T47D (cell line): ENCODE measurements around the gene ATP9A.
A peak's percentile ranks its signal among the peaks of the same experiment; 100 is the strongest.

ENCODE experiments used
- DNase-seq, 2 experiments: peaks; one replicate each; pipeline versions ENCODE4 v3.0.0 to v3.0.0-alpha.2; 2011 to 2012; ENCODE audit warnings: low read depth in 1 of 2, low spot score in 1 of 2
- JUND ChIP-seq: IDR thresholded peaks from 2 replicates; pipeline ENCODE4 v1.6.1; 2012; ENCODE audit warnings: low read depth
- in situ Hi-C: cut with HindIII; loops from 2 replicates; pipeline ENCODE4 v1.10.0; 2016; ENCODE audit warnings: low sequenced_read_pairs, low pct_unique_long_range_greater_than_20kb

ATP9A gene

GRCh38 chr20:51720854-51721253, 47.3 kb downstream of the ATP9A start:
- DNase-seq, result no peak
- in situ Hi-C loops, result no loop called here
- TF ChIP-seq JUND, result no peak

DNA sequence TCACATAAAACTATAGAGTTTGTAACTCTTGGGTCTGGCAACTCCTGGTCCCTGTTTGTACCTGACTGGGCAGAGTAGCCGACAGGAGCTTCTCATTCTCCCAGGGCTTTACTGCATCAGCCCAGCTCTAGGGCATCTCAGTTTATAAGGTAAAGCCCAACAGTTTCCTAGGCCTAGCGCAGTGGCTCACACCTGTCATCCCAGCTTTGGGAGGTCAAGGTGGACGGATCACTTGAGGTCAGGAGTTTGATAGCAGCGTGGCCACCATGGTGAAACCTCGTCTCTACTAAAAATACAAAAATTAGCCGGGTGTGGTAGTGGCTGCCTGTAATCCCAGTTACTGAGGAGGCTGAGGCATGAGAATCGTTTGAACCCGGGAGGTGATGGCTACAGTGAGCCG, 47.8 kb downstream of the ATP9A start:
- no peak for DNase-seq
- in situ Hi-C loops, result no loop called here
- no peak for TF ChIP-seq JUND

DNA sequence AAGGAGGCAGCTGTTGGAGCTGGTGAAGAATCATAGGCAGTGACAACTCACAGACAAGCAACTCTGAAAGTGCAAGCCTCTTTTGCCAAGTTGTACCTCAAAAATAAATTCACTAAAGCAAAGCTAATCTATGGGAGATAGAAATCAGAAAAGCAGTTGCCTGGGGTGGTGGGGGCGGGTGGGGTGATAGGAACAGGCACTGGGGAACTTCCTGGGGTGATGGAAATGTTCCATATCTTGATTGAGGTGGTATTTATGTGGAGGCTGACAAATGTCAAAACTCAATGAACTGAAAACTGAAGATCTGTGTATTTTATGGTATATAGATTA, 52.4 kb downstream of the ATP9A start:
- in situ Hi-C loops, result no loop called here
- TF ChIP-seq JUND, result 0 out of 2 replicates have a peak, but pooled peaks have one; percentile 32
- DNase-seq, result peak in 1 of 2 experiments; percentile 27

DNA sequence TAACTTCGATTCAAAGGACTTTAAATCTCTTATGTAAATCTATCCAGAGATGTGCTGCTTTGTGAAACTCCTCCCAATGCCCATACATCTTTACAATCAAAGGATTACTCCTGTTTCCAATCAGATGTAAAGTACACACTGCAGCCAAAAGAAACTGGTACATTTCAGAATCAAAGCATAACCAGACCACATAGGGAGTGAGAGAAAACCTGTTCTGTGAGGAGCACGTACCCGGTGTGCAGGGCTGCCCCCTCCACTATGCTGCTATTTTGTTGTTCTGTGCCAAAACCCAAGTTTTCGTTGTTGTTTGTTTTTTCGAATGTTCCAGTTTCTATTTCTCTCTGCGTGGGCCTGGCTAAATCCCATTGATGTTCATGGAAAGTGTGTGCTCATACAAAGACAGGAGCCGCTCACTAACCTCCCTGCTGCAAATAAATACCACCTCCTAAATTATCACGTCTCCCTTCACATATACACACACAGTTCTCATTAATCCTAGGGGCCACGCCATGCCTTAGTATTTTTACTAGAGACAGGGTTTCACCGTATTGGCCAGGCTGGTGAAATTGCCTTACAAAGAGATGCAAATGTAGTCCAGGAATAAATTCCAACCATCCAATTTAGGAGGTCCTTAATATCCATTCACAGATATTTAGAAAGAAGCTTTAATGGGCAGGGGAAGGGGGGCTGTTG, 52.9 kb downstream of the ATP9A start:
- peak in 1 of 2 experiments; percentile 40 for DNase-seq
- TF ChIP-seq JUND, result no peak
- in situ Hi-C loops, result no loop called here

- DNase-seq, result no peak
- TF ChIP-seq JUND, result no peak
- in situ Hi-C loops, result no loop called here
Observed at GRCh38 chr20:51713213-51713598, 55.0 kb downstream of the ATP9A start.

DNA sequence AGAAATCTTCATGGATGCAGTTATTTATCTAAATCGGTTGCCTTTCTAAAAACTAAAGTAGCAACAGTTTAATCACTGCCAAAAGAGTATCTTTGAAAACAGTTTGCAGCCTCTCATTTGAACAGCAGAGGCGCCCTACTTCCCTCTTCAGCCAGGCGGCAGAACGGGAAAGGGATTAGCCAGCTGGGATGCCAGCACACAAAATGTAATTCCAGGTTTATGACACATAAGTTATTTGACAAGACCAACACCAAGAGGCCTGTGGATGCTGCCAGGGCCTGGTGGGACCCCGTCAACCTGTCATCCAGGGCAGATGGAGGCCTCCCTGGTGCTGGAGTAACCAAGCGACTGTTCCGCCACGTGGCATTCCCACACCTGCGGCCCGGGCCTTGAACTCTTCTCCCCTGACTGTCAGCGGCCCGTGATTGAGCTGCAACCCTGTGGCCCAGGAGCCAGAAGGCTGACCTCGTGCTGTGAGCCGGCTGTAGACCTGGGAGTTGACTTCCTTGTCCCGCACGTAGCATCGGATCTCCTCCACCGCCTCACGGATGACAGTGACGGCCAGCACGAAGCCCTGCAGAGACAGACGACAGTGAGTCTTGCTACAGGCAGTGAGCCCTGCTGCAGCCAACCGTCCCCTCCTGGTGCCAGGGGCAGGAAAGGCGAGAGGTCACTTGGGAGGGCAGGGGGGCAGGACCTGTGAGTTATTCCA, 55.5 kb downstream of the ATP9A start:
- no peak for TF ChIP-seq JUND
- peak in 1 of 2 experiments; percentile 41 for DNase-seq
- in situ Hi-C loops, result no loop called here

DNA sequence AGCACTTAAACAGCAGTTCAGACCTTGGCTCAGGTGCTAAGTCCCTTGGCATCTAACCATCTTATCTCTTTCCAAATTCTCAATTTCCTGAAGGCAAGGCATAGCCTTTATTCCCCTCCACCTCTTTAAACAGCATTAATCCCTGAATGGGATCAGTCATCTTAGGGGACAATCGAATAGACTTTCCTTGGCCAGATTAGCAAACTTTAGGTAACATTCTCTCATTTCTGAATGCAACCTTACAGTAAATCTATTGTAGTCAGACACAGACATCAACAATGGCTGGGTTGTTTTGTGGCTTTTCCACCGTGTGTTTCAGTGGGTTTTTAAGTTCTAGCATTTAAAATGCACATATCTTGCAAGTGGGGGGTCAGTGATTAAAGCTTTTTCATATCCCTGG, 56.8 kb downstream of the ATP9A start:
- no peak for DNase-seq
- TF ChIP-seq JUND, result no peak
- in situ Hi-C loops, result no loop called here

DNA sequence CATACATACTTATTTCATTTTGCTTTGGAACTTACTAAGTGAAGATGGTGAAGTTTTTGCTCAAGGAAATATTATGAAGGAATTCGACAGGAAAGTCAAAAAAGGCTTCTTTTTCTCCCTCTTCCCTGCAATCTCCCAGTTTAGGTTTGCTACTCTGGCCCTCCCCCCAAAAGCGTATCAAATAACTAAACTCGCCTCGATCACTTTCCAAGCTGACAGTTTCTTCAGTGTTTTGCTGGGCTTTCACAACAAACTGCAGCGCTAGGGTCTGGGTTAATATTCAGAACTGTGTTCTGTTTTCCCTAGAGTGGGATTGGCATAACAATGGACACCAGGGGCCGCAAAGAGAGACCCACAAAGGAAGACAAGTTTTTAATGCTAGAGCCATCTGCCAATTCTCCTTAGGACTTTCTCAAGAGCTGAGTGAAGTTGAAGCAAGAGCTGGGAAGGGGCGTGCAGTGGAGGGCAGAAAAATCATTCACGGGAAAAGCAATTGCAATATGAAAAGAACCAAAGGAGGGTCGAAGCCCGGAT, 57.8 kb downstream of the ATP9A start:
- DNase-seq, result no peak
- no peak for TF ChIP-seq JUND
- in situ Hi-C loops, result no loop called here

DNA sequence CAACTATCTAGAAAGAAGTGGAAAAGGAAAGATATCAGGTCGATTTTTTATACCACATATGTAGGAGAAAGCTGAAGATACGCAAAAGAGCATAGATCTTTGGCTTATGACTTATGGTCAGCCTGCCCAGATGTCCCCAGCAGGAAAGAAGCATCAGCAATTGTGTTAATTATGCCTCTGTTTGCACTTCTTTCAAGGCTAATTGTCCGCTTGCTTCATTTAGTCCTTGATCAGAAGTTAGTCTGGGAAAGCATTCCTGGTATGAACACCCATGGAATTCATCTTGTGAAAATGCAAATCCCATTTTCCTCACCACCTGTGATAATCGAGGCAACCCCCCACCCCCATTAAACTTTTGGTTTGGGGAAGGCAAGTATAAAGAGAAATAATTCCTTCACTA, 62.8 kb downstream of the ATP9A start:
- in situ Hi-C loops, result no loop called here
- TF ChIP-seq JUND, result no peak
- no peak for DNase-seq

DNA sequence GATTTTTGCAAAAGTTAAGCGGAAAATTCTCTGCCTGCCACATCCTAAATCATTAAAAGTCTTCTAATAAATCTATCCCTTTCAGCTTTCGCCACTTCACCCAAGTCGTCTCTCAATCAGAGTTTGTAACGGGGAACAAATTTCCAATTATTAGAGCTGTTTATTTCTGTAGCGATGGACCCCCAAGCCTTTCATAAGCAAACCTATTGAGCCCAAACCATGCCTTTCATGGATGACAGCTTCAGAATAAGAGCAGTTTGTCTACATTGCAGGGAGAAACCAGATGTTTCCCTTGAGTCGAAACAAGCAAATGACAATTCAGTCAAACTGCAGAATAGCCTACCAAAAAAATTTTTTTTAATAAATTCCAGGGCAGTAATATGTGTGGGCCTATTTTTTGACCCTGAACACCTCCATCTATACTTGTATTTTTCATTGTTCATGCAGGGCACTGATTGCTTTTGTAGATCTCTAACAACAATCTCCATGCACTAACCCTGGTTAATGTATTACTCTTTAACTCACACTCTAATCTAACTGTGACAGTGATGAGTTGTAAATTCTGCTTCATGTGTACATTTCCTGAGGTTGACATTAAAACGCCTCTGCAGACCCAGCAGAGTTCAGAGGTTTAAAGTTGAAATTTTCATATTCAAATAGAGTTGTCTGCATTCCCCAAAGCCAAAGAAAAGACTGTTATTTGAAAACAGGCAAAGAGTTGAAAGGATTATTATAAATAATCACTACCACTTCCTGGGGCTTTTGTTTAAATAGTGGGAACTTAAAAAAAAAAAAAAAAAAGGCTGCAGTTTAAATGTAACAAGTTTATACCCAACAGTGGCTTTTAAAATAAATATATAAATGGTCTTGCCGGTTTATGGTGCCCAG, 64.5 kb downstream of the ATP9A start:
- in situ Hi-C loops, result no loop called here
- TF ChIP-seq JUND, result no peak
- no peak for DNase-seq

DNA sequence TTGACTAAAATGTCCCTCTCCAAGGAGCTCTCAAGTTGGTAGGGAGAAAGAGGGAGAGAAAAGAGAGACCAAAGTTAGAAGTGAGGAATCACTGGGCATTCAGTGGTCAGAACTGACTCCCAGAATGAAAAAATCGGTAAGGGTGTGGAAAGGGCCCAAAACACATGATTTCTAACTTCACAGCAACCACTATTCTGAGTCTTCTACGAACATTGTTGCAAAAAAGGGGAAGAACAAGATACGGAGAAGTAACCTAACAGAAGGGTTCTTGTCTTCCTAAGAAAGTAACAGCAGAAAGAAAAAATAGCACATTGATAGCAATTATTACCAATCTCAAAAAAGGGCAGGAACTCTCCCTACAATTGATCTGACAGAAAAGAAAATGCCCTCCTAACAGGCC, 65.6 kb downstream of the ATP9A start:
- DNase-seq, result no peak
- TF ChIP-seq JUND, result no peak
- in situ Hi-C loops, result no loop called here

- in situ Hi-C loops, result no loop called here
- no peak for TF ChIP-seq JUND
- DNase-seq, result peak; percentile 72 to 82
Observed at GRCh38 chr20:51700809-51701285, 67.3 kb downstream of the ATP9A start.
